GM12873 (cell line): ENCODE data around the gene ECM1.
A peak's percentile ranks its signal among the peaks of the same experiment; 100 is the strongest.

ENCODE experiments used
- TF ChIP-seq, protein P1 (sequence below): IDR thresholded peaks from 2 replicates; pipeline ENCODE4 v1.5.1; 2012; ENCODE audit warnings: low read depth, mild to moderate bottlenecking, moderate library complexity, low read length, control low read depth; ENCODE audit not compliant: insufficient read depth; ENCODE audit errors: missing control alignments

The ECM1 gene

DNA sequence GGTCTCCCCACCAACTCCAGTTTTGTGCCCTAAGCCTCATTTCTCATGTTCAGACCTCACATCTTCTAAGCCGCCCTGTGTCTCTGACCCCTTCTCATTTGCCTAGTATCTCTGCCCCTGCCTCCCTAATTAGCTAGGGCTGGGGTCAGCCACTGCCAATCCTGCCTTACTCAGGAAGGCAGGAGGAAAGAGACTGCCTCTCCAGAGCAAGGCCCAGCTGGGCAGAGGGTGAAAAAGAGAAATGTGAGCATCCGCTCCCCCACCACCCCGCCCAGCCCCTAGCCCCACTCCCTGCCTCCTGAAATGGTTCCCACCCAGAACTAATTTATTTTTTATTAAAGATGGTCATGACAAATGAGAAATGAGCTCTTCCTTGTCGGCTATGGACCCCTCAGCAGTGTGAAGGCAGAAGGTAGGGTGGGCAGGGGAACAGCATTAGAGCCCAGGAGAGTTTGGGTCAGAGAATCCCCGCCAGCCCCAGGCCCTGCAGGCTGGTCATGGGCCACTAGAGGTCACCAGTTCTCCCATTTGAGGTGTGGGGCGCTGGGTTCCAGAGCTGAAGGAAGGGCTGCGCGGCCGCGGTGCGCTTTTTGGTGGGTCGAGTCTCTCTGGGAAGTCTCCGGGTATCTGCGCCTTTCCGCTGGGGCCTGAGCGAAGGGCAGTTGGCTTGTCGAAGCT, 52.8 kb downstream of the ECM1 start:
- TF ChIP-seq, protein P1, sequence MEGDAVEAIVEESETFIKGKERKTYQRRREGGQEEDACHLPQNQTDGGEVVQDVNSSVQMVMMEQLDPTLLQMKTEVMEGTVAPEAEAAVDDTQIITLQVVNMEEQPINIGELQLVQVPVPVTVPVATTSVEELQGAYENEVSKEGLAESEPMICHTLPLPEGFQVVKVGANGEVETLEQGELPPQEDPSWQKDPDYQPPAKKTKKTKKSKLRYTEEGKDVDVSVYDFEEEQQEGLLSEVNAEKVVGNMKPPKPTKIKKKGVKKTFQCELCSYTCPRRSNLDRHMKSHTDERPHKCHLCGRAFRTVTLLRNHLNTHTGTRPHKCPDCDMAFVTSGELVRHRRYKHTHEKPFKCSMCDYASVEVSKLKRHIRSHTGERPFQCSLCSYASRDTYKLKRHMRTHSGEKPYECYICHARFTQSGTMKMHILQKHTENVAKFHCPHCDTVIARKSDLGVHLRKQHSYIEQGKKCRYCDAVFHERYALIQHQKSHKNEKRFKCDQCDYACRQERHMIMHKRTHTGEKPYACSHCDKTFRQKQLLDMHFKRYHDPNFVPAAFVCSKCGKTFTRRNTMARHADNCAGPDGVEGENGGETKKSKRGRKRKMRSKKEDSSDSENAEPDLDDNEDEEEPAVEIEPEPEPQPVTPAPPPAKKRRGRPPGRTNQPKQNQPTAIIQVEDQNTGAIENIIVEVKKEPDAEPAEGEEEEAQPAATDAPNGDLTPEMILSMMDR: peak; percentile 93

- TF ChIP-seq, protein P1: no peak
These were observed 53.5 kb downstream of the ECM1 start for GRCh38 chr1:150561254-150561973.

DNA sequence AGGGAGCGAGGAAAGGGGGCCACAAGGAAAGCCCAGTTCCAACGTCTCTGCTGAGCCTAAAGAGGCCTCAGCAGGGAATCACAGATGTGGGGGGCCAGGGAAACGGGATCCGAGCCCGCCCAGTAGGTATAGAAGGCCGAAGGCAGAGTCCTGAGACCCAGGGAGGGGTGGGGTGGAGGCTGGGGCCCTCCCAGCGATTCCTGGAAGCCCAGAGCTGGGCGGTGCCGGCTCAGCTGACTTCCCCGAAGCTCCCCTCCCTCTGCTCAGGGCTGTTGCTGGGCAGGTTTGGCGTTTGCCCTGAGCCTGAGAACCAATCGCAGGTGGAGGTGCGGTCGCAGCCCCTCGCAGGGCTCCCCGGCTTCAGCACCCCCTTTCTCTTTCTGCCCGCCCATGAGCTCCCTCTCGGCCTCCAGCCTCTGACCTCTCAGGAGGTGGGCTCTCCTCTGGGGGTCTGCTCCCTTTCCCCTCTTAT, 54.1 kb downstream of the ECM1 start:
- TF ChIP-seq, protein P1: no peak

DNA sequence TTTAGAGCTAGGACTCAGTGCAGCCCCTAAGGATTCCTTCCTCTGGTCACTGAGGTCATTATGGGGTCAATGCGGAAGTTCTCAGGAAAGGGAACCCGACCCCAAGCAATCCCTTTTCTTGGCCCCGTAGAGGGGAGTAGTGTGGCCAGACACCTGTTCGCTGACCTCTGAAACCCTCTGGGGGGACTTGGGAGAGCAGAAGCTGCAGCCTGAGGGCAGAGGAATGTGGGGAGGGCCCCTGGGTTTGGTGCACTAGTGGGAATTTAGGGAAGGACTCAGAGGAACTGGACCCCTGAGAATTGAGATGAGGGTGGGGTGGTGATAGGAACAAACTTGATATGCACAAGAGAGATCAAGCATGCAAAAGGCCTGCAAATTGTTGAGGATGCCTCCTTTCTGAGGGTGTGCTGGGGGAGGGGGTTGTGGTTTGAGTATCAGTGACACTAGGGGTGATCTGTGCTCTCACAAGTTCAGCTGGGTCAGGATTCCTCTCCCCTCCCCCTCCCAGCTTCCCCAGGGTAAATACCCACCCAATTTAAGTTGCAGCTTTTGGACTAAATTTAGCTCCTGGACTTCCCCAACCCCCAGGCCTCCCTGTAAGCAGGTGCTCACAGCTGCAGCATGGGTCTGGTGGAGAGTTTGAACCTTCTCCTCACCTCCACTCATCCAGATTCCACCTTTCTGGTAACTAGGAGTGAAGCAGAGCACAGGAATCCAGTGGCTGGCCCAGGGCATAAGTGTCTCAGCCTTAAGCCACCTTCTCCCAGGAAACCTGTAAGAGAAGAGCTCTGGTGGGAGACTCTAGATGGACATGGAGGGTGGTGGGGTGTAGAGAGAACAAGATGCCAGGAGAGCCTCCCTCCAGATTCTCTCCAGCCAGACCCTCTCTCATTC, 54.8 kb downstream of the ECM1 start:
- TF ChIP-seq, protein P1: no peak
